Stimulated activated CD4-positive, alpha-beta T cell treated with anti-CD3 and anti-CD28 coated beads, TNF-alpha, amount 100 ng/mL, for 48 hours (primary cell): Measurements from ENCODE around the gene CBARP.

Experiments used
- DNase-seq, 3 donors: peaks; one replicate each; pipeline ENCODE4 v3.0.0-alpha.2; 2020; ENCODE audit warnings: low read depth in 3 of 3

CBARP gene

DNA sequence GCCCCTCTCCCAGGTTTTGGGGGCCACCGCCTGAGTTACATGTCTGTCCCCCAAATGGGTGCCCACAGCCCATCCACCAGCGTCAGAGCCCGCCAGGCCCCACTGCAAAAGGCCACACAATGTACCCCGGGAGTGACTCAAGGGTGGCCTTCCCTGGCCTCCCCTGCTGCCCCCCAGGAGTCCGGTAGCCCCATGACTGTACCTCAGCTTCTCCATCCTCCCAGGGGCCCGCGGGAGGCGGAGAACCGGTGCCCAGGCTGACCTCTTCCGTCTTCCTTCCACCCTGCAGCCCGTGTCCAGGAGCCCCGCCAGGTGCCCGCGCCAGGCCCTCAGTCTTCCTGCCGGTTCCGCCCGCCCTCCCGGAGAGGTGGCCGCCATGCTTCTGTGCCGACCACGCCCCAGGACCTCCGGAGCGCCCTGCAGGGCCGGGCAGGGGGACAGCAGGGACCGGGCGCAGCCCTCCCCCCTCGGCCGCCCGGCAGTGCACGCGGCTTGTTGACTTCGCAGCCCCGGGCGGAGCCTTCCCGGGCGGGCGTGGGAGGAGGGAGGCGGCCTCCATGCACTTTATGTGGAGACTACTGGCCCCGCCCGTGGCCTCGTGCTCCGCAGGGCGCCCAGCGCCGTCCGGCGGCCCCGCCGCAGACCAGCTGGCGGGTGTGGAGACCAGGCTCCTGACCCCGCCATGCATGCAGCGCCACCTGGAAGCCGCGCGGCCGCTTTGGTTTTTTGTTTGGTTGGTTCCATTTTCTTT lies 10.3 kb downstream of the CBARP start:
- DNase-seq, result no peak

DNA sequence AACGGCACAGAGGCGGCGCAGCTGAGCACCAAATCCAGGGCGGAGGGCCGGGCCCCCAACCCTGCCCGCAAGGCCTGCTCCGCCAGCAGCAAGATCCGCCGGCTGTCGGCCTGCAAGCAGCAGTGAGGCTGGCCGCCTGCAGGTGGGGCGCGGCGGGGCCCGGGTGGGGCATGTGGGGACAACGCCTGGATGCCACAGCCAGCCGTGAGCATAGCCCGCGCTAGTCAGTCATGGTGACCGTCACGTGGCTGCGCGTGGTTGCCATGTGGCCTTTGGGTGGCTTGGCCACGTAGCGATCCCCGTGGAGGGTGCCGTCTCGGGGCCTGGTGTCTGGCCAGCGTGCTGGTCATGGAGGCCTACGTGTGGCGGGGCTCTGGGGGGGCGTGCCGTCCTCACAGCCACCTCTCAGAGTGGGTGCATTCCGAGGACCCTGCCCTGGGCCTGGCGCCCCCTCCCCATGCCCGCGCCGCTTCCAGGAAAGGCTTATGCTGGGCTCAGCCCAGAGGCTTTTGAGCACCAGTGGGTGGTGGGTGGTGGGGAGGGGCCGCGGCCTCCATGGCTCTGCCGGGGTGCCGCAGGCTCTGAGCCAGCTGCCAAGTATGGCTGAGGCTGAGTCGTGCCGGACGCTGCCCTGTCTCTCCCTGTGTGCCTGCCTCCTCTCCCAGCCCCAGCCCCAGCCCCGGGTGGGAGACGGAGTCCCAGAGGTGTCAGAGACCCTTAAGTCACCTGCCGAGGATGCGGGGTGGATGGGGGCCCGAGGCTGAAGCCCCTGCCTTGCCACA lies 11.1 kb downstream of the CBARP start:
- no peak for DNase-seq

- DNase-seq, result no peak
Observed at GRCh38 chr19:1226227-1226518, 11.6 kb downstream of the CBARP start.

DNA sequence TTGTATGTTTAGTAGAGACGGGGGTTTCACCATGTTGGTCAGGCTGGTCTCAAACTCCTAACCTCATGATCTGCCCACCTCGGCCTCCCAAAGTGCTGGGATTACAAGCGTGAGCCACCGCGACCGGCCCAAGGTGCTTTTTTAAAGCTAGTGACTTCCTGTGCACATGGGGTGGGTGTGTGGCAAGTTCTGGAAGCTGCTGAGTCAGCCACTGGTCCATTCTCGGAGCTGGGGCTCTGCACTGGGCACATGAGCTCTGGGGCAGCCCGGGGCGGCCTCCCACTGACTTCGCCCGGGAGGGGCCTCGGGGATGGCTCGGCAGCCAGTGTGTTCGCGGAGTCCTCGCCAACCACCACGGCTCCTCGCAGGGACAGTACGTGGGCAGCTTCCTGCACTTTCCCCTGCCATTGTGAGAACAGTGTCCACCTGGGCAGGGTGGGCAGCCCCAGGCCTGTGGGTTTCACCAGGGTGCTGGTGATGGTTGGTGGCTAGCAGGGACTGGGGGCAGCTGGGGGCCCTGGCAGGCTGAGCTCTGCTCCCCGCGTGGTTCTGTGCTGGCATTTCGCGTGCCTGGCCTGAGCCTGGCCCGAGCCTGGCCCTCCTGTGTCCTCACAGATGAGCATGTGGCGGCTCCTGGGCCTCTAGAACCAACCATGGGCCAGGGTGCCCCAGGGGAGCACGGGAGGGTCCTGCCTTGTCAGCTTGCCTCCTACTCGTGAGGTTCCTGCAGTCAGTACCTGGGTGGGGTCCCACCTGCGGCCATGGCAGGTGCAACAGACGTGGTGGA lies 12.2 kb downstream of the CBARP start:
- no peak for DNase-seq

DNA sequence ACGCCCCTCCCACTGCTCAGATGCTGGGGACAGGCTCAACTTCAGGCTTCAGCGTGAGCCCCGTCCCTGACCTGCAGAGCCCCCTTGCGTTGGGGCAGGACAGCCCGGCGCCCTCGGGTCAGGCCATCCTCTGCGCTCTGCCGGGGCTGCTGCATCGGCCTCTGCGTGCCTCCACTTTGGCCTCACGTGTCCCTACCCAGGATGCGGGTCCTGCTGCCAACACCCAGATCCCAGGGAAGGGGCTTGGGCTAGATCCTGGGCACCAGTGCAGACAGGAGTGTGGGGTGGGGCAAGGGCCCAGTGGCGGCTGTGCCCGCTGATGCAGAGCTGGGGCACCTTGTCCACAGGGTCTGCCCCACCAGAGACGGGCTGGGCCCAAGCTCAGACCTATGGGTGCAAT lies 13.0 kb downstream of the CBARP start:
- no peak for DNase-seq

- no peak for DNase-seq
Observed at GRCh38 chr19:1224047-1224825, 13.6 kb downstream of the CBARP start.

DNA sequence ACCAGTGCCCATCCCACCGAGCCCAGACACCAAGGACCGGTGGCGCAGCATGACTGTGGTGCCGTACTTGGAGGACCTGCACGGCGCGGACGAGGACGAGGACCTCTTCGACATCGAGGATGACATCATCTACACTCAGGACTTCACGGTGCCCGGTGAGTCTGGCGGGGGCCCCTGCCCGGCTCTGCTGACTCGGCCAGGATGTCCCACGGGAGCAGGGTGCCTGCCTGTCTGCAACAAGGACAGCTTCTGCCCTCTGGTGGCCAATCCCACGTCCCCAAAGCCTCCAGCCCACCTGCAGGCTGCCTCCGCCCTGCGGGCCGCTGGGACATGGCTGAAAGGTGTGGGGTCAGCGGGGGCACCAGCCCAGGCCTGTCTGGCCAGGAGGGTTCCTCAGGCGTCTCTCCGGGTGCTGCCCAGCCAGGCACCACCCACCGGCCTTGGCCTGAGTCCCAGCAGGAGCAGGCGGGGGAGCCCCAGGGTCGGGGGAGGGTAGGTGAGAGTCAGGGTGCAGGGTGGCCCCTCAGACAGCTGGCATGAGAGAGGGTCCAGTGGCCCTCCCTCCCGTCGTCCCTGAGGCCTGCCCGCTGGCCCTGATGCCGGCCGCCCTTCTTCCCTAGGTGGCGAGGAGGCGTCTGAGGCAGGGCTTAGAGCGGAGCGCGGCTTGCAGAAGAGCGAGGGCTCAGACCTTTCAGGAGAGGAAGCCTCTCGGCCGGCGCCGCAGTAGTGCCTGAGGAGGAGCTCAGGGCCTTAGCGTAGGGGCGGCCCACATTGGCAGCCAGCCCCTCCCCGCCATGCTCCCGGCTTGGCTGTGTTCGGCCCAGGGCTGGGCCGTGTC lies 14.6 kb downstream of the CBARP start:
- DNase-seq, result no peak

GRCh38 chr19:1222394-1222793 lies 15.4 kb downstream of the CBARP start:
- no peak for DNase-seq

- DNase-seq, result no peak
Observed at GRCh38 chr19:1221904-1222255, 15.9 kb downstream of the CBARP start.

DNA sequence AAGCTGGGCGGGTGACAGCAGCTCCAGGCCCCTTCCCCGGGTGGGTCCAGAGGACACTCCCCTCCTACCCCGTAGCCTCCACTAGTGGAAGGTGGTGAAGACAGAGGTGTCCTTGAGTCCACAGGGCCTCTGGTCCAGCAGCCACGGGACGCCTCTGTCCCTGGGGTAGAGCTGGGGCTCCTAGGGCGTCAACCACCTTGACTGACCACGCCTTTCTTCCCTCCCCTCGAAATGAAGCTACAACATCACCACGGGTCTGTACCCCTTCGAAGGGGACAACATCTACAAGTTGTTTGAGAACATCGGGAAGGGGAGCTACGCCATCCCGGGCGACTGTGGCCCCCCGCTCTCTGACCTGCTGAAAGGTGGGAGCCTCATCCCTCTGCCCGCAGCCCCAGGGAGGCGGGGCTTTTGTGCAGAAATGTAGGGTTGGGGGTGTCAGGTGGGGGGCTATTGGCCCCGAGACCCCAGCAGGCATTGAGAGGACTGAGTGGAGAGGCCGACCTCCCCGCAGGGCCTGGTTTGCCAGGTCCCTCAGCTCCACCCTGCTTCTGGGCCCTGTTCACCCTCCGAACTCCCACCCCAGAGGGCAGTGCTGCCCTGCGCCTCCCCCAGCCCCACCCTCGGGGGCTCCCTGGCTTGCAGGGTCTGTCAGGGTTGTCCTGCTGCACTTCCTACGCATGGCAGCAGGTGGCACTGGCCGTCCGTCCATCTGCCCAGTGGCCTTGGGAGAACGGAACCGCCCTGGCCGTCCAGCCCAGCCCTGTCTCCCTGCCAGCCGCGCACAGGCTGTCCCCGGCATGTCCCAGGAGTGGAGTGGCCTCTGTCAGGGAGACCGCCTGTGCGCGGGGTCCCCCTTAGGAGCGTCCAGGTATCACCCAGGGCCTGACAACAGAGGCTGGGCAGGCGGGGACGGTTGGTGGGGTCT lies 16.6 kb downstream of the CBARP start:
- no peak for DNase-seq

DNA sequence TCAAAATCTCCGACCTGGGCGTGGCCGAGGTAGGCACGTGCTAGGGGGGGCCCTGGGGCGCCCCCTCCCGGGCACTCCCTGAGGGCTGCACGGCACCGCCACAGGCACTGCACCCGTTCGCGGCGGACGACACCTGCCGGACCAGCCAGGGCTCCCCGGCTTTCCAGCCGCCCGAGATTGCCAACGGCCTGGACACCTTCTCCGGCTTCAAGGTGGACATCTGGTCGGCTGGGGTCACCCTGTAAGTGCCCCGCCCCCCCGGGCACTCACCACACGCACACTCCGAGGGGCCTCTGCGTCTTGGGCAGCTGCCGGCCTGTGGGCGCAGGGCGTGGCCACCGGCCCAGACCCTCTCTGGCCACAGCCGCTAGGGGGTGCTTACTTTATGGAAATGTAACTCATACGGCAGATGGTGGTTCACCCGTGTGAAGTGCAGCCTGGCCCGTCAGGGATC lies 17.3 kb downstream of the CBARP start:
- no peak for DNase-seq

DNA sequence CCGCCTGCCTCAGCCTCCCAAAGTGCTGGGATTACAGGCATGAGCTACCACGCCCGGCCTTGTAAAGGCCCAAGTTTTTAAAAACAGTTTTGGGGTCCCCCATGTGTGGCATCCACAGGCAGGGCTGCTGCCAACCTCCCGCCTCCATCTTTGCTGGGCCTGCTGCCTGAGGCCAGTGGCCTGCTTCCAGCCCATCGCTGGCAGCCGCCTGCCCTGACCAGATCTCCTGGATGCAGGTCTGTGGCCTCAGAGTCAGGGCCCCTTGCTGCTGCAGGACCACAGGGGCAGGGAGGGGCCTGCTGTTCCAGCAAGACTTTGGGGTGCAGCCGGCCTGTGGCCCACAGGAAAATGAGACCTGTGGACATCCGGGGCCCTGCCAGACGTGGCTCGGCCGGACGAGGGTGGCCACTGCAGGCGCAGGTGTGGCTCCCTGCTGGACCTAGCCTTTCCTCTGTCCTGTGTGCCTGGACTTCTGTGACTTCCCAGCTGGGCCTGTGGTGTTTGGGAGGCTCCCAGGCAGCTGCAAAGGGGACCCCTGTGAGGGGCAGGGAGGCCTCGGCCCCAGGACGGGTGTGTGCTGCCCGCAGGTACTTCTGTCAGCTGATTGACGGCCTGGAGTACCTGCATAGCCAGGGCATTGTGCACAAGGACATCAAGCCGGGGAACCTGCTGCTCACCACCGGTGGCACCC lies 17.9 kb downstream of the CBARP start:
- DNase-seq, result no peak

DNA sequence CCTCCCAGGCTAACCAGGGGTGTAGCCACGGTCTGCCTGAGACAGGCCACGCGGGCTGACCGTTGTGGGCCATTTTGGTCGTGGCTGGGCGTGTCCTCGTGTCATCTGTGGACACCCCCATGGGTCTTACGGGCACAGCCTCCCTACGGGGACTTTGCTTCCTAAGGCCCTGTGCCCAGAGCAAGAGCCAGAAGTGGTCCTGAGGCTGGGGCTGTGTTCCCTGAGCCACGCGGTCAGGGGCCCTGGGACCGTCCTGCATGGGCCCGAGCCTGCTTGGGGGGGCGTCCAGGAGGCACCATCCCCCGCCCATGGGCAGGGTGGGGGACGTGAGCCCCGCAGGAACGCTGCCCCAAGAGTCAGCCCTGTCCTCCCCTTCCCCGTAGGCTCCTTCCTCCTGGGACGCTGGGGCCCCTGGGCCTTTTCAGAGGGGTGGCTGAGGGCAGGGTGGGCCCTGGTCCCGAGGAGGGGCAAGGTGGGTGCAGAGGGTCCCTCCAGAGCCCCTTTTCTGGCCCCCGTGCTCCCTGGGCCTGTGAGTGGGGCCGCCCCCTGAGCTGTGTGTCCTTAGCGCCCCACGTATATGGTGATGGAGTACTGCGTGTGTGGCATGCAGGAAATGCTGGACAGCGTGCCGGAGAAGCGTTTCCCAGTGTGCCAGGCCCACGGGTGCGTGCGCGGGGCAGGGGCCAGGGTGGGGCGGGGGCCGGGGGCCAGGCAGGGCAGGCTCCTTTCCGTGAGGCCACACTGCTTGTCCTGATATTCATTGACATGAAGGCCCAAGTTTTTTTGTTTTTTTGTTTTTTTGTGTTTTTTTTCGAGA lies 18.8 kb downstream of the CBARP start:
- no peak for DNase-seq

- no peak for DNase-seq
Observed at GRCh38 chr19:1217366-1217765, 20.4 kb downstream of the CBARP start.

DNA sequence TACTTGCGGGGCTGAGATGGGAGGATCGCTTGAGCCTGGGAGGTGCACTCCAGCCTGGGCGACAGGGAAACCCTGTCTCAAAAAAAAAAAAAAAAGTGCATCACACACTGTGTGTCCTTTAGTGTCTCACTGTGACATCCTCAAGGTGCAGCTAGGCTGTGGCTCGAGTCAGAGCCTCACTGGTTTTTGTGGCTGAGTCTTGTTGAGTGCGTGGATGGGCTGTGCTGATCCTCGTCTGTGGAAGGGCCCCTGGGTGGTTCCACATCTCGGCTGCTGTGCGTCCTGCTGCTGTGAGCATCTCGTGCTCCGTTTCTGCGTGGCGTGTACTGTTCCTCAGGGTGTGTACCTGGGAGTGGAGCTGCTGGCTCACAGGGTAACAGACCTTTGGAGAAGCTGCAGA lies 21.0 kb downstream of the CBARP start:
- DNase-seq, result no peak

DNA sequence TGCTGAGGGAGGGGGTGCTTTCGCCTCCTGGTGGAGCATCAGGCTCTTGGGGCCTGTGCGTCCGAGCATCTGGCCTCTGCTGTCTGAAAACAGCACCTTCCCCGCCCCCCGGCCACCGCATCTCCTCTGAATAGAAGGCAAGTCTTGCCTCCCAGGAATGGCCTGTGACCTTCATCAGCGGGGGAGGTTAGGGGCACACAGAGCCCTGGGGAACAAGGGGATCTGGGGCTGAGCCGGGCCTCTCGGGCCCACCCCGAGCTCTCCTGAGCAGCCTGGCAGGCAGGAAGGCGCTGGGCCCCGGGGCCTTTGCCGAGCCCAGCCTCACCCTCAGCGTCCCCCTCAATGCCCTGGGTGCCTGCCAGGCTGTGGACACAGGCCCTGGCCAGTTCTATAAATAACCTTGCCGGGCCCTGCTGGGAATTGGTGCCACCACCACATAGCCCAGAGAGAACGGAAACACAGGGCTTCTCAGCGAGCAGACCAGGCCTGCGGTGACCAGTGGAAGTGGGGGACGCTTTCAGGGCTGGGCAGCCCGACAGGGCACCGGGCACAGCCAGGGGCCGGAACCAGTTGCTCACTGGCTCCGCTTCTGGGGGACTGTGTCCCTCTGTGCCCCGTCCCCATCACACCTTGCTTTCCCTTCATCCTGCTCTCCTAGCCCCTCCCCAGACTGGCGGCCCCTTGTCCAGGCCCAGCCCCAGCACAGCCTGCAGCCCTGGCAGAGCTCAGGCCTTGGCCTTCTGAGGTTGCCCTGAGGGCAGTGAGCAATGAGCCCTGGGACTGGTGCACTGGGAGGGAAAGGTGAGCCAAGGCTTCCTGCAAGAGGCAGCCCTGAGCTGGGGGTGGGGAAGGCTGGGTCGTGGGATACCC lies 22.7 kb downstream of the CBARP start:
- no peak for DNase-seq

DNA sequence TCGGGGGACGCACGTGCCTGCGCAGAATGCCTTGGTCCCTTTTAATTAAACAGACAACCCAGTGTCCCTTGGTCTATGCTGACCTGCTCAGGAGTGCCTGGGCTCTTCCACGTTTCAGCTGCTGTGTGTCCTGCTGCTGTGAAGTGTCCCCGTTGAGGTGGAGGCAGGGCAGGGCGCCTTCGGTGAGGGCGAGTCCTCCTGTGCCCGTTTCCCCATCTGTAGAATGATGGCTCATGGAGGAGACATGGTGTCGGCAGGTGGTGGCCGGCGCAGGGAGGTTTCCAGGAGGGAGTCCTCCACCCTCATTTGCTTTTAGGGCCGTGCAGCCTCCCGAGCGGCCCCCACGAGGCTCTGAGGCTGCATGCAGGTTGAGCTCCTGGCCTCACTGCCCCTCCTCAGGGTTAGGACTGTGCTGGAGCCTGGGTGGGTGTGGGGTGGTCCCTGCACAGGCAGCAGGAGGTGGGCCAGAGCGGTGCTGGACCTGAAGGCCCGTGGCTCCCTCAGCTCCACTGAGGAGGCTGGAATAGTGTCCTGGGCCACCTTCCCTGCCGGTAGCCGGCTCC lies 23.4 kb downstream of the CBARP start:
- no peak for DNase-seq
